ENCODE data around the gene CA7. TPM values are rescaled to one million over a fixed set of nuclear protein-coding genes. Genes with fewer than 3 reads are reported as not detected.
"Not testable (repeated sequence)": the region's sequence is repeated elsewhere in the genome, so short reads cannot be mapped to it uniquely, and the experiment has no call there.

Gene CA7
- total RNA-seq, 4 donors from 2014 or later: 107 to 237 (median 152) TPM

DNA sequence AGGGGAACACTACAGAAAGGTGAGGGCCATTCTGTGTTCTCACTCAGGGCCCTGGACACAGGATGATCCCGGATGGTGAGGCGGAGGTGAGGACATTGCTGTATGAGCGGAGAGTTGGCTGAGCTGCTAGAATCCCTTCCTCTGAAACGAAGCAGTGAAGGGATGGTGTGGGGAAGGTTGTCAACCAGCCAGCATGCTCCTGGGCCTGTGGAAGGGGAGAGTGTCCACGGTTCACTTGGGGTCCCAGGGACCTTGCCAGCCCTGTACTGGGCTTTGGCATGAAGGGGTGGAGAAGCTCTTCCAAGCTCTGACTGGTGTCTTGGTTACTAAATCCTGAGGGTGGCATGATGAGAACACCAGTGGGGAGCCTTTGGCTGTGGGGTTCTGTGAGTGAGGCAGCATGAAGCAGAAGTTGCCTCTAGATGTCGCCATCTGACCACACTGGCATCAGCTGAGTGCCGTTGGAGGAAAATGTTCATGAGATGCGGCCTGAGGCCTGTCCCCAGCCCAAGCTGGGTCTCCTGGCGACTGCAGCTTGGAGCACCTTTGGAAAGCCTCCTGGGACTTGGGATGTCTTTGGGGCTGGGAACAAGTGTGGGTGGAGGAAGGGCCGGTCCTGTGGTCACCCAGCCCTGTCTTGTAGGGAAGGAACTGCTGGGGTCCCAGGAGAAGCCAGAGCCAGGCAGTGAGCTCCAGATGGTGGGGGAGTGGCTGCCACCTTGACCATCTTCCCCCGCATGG, 50.9 kb downstream of the CA7 start:
- H3K4me3 ChIP-seq: no peak overlapping the region
- no peaks in the 10 kb centered on the region for H3K27me3 ChIP-seq
- DNase-seq: peak; percentile 82
- no peaks in the 10 kb centered on the region for H3K9me3 ChIP-seq
- WGBS, 2 donors (ENCODE audit: low coverage in 1 of 2): 53 to 95% methylated on average over 3 to 8 of the region's 11 CpGs
- peaks cover 14 to 44% (median 30%) of the 10 kb centered on the region in 4 donors for H3K4me1 ChIP-seq
- in situ Hi-C loops (cut with MboI; ENCODE audit: low pct_ligation_motif_present in 1 of 4, low pct_unique_long_range_greater_than_20kb in 1 of 4, low sequenced_read_pairs in 3 of 4): no loop called here
- intact Hi-C loops (cut with DNase I; ENCODE audit: low total_unique reads): loop anchor here (2.0 kb wide), 1 partner anchor 34 kb away; no protein-coding TSS in a partner anchor
- TF ChIP-seq CTCF (IDR thresholded peaks at IDR 0.05) (peak; percentile 79 to 85 (median 83)), POLR2AphosphoS5 (IDR thresholded peaks at IDR 0.05) (no peak), EP300 (IDR thresholded peaks at IDR 0.05; ENCODE audit: low read depth) (no peak)
- peak overlapping the region in 3 of 4 donors; percentile 74 to 80 (median 78) for H3K27ac ChIP-seq
- H3K36me3 ChIP-seq: no peaks in the 10 kb centered on the region

- TF ChIP-seq CTCF (IDR thresholded peaks at IDR 0.05) (no peak), POLR2AphosphoS5 (IDR thresholded peaks at IDR 0.05) (no peak), EP300 (IDR thresholded peaks at IDR 0.05; ENCODE audit: low read depth) (no peak), POLR2A (IDR thresholded peaks at IDR 0.05) (no peak)
- no peak for DNase-seq
- intact Hi-C loops (cut with DNase I; ENCODE audit: low total_unique reads) (loop anchor here (2.0 kb wide), 1 partner anchor 33 kb away; no protein-coding TSS in a partner anchor), in situ Hi-C loops (cut with MboI; ENCODE audit: low pct_ligation_motif_present in 1 of 4, low pct_unique_long_range_greater_than_20kb in 1 of 4, low sequenced_read_pairs in 3 of 4) (no loop called here)
- H3K27ac ChIP-seq: peak overlapping the region; percentile 74 to 80 (median 76)
- 86 to 90% methylated on average over 5 of the region's 5 CpGs for WGBS, 2 donors (ENCODE audit: low coverage in 1 of 2)
- H3K4me3 ChIP-seq: no peak overlapping the region
- no peaks in the 10 kb centered on the region for H3K36me3 ChIP-seq
- no peaks in the 10 kb centered on the region for H3K27me3 ChIP-seq
- peaks cover 19 to 49% (median 35%) of the 10 kb centered on the region in 4 donors for H3K4me1 ChIP-seq
- no peaks in the 10 kb centered on the region for H3K9me3 ChIP-seq
These were observed 51.4 kb downstream of the CA7 start for GRCh38 chr16:66895689-66895979.

DNA sequence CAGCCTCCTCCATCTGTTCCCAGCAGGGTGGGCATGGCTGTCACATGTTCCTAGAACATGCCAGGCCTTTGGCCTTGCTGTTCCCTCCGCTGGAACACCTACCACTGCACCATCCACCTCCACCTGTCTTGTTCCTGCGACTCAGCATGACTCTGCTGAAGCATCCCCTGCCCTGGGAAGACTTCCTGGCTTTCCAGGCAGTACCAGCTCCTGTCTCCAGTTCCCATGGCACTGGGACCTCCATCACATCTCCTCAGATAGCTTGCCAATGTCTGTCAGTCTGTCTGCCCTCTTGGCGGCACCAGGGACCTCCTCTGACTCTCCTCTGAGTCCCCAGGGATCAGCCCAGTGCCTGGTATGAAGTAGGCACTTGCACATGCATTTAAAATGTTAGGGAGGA, 51.8 kb downstream of the CA7 start:
- Histone ChIP-seq H3K27me3 (no peaks in the 10 kb centered on the region), H3K9me3 (no peaks in the 10 kb centered on the region), H3K4me3 (no peak overlapping the region), H3K27ac (peak overlapping the region; percentile 74 to 80 (median 76)), H3K4me1 (peaks cover 23 to 53% (median 39%) of the 10 kb centered on the region in 4 donors), H3K36me3 (no peaks in the 10 kb centered on the region)
- in situ Hi-C loops (cut with MboI; ENCODE audit: low pct_ligation_motif_present in 1 of 4, low pct_unique_long_range_greater_than_20kb in 1 of 4, low sequenced_read_pairs in 3 of 4): no loop called here
- 90% methylated on average over 3 of the region's 3 CpGs; no CpG with 5 or more reads in 1 of the 2 donors for WGBS, 2 donors (ENCODE audit: low coverage in 1 of 2)
- DNase-seq: no peak
- intact Hi-C loops (cut with DNase I; ENCODE audit: low total_unique reads): loop anchor here (2.0 kb wide), 1 partner anchor 33 kb away; no protein-coding TSS in a partner anchor
- no peak for TF ChIP-seq EP300 (IDR thresholded peaks at IDR 0.05; ENCODE audit: low read depth)
- no peak for TF ChIP-seq POLR2A (IDR thresholded peaks at IDR 0.05)
- TF ChIP-seq CTCF (IDR thresholded peaks at IDR 0.05): no peak
- no peak for TF ChIP-seq POLR2AphosphoS5 (IDR thresholded peaks at IDR 0.05)

DNA sequence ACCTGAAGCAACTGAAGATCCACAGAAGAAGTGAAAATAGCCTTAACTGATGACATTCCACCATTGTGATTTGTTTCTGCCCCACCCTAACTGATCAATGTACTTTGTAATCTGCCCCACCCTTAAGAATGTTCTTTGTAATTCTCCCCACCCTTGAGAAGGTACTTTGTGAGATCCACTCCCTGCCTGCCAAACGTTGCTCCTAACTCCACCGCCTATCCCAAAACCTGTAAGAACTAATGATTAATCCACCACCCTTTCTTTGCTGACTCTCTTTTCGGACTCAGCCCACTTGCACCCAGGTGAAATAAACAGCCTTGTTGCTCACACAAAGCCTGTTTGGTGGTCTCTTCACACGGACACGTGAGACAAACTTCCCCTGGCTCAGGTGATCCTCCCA, 52.5 kb downstream of the CA7 start:
- intact Hi-C loops (cut with DNase I; ENCODE audit: low total_unique reads); H3K4me3 ChIP-seq; H3K36me3 ChIP-seq; H3K9me3 ChIP-seq; in situ Hi-C loops (cut with MboI; ENCODE audit: low pct_ligation_motif_present in 1 of 4, low pct_unique_long_range_greater_than_20kb in 1 of 4, low sequenced_read_pairs in 3 of 4); H3K27me3 ChIP-seq: not testable (repeated sequence)
- TF ChIP-seq EP300 (IDR thresholded peaks at IDR 0.05; ENCODE audit: low read depth) (peak; percentile 74), POLR2AphosphoS5 (IDR thresholded peaks at IDR 0.05) (peak in 1 of 3 donors; percentile 15)
- DNase-seq: peak; percentile 57
- Histone ChIP-seq H3K27ac (peak overlapping the region; percentile 75 to 83 (median 80)), H3K4me1 (peaks cover 30 to 60% (median 46%) of the 10 kb centered on the region in 4 donors)
- 63 to 69% methylated on average over 2 to 5 of the region's 5 CpGs for WGBS, 2 donors (ENCODE audit: low coverage in 1 of 2)

Data from transverse colon (tissue), 4 donors.